NB4 (cell line): Measurements from ENCODE around the gene EVPLL.
"Not testable (repeated sequence)": the region's sequence is repeated elsewhere in the genome, so short reads cannot be mapped to it uniquely, and the experiment has no call there.

ENCODE experiments used
- CTCF ChIP-seq: IDR thresholded peaks from one replicate; pipeline ENCODE4 v1.5.1; 2012; ENCODE audit warnings: low read depth, low read length
- POLR2A ChIP-seq: IDR thresholded peaks from 2 replicates; pipeline ENCODE4 v1.6.1; 2011; ENCODE audit warnings: mild to moderate bottlenecking; ENCODE audit not compliant: insufficient read length; ENCODE audit errors: extremely low read depth

- TF ChIP-seq POLR2A, CTCF: not testable (repeated sequence)
Observed at GRCh38 chr17:18338158-18338557, 39.4 kb upstream of the EVPLL start.
